ENCODE data around the gene BBX.

The BBX gene

DNA sequence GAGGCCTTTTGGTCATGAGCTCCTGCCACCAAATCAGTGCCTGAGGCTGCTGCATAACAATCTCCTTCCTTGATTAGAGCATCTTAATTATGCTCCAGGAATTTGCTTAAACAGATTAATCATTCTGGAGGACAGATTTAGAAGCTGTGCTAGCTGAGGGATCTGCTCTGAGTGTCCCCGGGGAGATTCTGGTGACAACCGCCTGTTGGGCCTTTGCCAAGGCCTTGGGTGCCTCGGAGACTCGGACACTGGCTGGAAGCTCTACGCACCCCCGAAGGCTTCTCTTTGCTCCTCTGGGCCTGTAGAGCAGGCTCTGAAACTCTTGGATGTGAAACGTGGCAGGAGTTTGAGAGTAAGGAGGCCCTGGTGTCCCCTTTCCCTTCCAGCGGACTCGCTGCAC lies 304.0 kb downstream of the BBX start:
- TF ChIP-seq TAF1 (IDR thresholded peaks at IDR 0.05; ENCODE audit: borderline replicate concordance, insufficient read depth, low read length) (no peak), FOXP2 (optimal IDR thresholded peaks at IDR 0.05; ENCODE audit: borderline replicate concordance, extremely low read depth, extremely low read length, insufficient read depth) (no peak), SIN3A (IDR thresholded peaks at IDR 0.05; ENCODE audit: borderline replicate concordance, insufficient read depth, low read length) (no peak), POLR2AphosphoS5 (IDR thresholded peaks at IDR 0.05; ENCODE audit: low read depth, low read length) (no peak)
- TF ChIP-seq, protein P1, sequence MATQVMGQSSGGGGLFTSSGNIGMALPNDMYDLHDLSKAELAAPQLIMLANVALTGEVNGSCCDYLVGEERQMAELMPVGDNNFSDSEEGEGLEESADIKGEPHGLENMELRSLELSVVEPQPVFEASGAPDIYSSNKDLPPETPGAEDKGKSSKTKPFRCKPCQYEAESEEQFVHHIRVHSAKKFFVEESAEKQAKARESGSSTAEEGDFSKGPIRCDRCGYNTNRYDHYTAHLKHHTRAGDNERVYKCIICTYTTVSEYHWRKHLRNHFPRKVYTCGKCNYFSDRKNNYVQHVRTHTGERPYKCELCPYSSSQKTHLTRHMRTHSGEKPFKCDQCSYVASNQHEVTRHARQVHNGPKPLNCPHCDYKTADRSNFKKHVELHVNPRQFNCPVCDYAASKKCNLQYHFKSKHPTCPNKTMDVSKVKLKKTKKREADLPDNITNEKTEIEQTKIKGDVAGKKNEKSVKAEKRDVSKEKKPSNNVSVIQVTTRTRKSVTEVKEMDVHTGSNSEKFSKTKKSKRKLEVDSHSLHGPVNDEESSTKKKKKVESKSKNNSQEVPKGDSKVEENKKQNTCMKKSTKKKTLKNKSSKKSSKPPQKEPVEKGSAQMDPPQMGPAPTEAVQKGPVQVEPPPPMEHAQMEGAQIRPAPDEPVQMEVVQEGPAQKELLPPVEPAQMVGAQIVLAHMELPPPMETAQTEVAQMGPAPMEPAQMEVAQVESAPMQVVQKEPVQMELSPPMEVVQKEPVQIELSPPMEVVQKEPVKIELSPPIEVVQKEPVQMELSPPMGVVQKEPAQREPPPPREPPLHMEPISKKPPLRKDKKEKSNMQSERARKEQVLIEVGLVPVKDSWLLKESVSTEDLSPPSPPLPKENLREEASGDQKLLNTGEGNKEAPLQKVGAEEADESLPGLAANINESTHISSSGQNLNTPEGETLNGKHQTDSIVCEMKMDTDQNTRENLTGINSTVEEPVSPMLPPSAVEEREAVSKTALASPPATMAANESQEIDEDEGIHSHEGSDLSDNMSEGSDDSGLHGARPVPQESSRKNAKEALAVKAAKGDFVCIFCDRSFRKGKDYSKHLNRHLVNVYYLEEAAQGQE (IDR thresholded peaks at IDR 0.05; ENCODE audit: insufficient read depth in 1 of 2, low read depth in 2 of 2, low read length in 2 of 2): no peak

- TF ChIP-seq FOXP2 (optimal IDR thresholded peaks at IDR 0.05; ENCODE audit: borderline replicate concordance, extremely low read depth, extremely low read length, insufficient read depth): no peak
- no peak for TF ChIP-seq POLR2AphosphoS5 (IDR thresholded peaks at IDR 0.05; ENCODE audit: low read depth, low read length)
- TF ChIP-seq, protein P1 (IDR thresholded peaks at IDR 0.05; ENCODE audit: insufficient read depth in 1 of 2, low read depth in 2 of 2, low read length in 2 of 2): no peak
- TF ChIP-seq TAF1 (IDR thresholded peaks at IDR 0.05; ENCODE audit: borderline replicate concordance, insufficient read depth, low read length): no peak
- TF ChIP-seq SIN3A (IDR thresholded peaks at IDR 0.05; ENCODE audit: borderline replicate concordance, insufficient read depth, low read length): no peak
Observed at GRCh38 chr3:107829185-107829584, 306.4 kb downstream of the BBX start.

DNA sequence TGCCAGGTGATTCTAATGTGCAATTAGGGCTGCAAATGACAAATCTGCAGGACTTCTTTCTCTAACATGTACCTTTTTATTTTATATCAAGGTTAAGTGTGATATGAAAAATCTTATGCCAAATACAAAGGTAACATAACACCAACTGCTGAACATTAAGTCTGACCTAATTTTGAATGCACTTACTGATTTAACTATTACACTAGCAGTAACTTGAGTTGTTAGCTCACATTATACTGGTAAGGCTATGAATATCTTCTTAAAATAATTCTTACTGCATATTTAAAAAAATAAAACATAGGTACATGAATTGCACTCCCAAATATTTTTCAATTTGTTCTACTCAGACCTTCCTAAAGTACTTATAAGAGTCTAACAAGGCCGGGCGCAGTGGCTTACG lies 308.8 kb downstream of the BBX start:
- TF ChIP-seq, protein P1 (IDR thresholded peaks at IDR 0.05; ENCODE audit: insufficient read depth in 1 of 2, low read depth in 2 of 2, low read length in 2 of 2): no peak
- TF ChIP-seq POLR2AphosphoS5 (IDR thresholded peaks at IDR 0.05; ENCODE audit: low read depth, low read length) (no peak), SIN3A (IDR thresholded peaks at IDR 0.05; ENCODE audit: borderline replicate concordance, insufficient read depth, low read length) (no peak), TAF1 (IDR thresholded peaks at IDR 0.05; ENCODE audit: borderline replicate concordance, insufficient read depth, low read length) (no peak), FOXP2 (optimal IDR thresholded peaks at IDR 0.05; ENCODE audit: borderline replicate concordance, extremely low read depth, extremely low read length, insufficient read depth) (no peak)

DNA sequence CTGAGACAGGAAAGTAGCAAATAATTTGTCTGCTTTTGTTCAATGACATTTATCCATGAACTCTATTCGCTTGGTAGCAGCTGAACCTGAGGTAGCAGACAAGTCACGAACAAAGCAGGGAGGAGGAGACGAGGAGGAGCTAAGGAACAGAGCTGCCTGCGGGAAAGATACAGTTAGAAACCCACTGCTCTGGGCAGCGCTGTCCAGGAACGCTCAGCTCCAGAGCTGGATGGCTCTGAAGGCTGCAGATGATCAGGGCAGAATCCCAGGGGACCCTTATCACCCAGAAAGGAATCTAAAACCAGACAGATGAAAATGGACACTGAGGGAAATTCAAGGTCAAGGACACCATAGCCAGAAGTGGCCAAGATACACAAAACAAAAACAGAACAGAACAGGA lies 310.3 kb downstream of the BBX start:
- TF ChIP-seq TAF1 (IDR thresholded peaks at IDR 0.05; ENCODE audit: borderline replicate concordance, insufficient read depth, low read length) (no peak), SIN3A (IDR thresholded peaks at IDR 0.05; ENCODE audit: borderline replicate concordance, insufficient read depth, low read length) (no peak), FOXP2 (optimal IDR thresholded peaks at IDR 0.05; ENCODE audit: borderline replicate concordance, extremely low read depth, extremely low read length, insufficient read depth) (no peak), POLR2AphosphoS5 (IDR thresholded peaks at IDR 0.05; ENCODE audit: low read depth, low read length) (no peak)
- TF ChIP-seq, protein P1 (IDR thresholded peaks at IDR 0.05; ENCODE audit: insufficient read depth in 1 of 2, low read depth in 2 of 2, low read length in 2 of 2): no peak

Measured in PFSK-1 (cell line).